NB4 (cell line): Measurements from ENCODE around the gene S100A2.

ENCODE experiments used
- CTCF ChIP-seq: IDR thresholded peaks from one replicate; pipeline ENCODE4 v1.5.1; 2012; ENCODE audit warnings: low read depth, low read length
- MYC ChIP-seq: IDR thresholded peaks from 2 replicates; pipeline ENCODE4 v1.6.1; 2011; ENCODE audit warnings: low read depth, low read length
- POLR2A ChIP-seq: IDR thresholded peaks from 2 replicates; pipeline ENCODE4 v1.6.1; 2011; ENCODE audit warnings: mild to moderate bottlenecking; ENCODE audit not compliant: insufficient read length; ENCODE audit errors: extremely low read depth

- TF ChIP-seq CTCF (no peak), POLR2A (no peak), MYC (no peak)
Observed at GRCh38 chr1:153571706-153572105, 6.1 kb upstream of the S100A2 start.
